MM.1S (cell line): ENCODE measurements around the gene PLXDC2.
"Not testable (repeated sequence)": the region's sequence is repeated elsewhere in the genome, so short reads cannot be mapped to it uniquely, and the experiment has no call there.

Source experiments
- DNase-seq: peaks from one replicate; pipeline ENCODE4 v3.0.0-alpha.2; 2015
- H2AFZ ChIP-seq: fragments of 300-600 bp; sonication (generic); 2 replicates; pipeline ENCODE4 v1.6.0; 2016; ENCODE audit warnings: antibody characterized with exemption, low read length
- H3F3A ChIP-seq: fragments of 300-600 bp; sonication (generic); 2 replicates; pipeline ENCODE4 v1.6.1; 2016; ENCODE audit warnings: mild to moderate bottlenecking, antibody characterized with exemption, low read length, moderate library complexity, mixed read lengths; ENCODE audit not compliant: insufficient read depth
- H3K27ac ChIP-seq: fragments of 300-600 bp; sonication (generic); 2 replicates; pipeline ENCODE4 v1.5.1; 2016; ENCODE audit warnings: mild to moderate bottlenecking, low read length
- H3K27me3 ChIP-seq: fragments of 300-600 bp; sonication (generic); replicated peaks from 2 replicates; pipeline ENCODE4 v1.6.0; 2016; ENCODE audit warnings: low read length; ENCODE audit not compliant: insufficient read depth
- H3K36me3 ChIP-seq: fragments of 300-600 bp; sonication (generic); replicated peaks from 2 replicates; pipeline ENCODE4 v1.6.1; 2016; ENCODE audit warnings: mild to moderate bottlenecking, low read length, mixed read lengths; ENCODE audit not compliant: insufficient read depth
- H3K4me1 ChIP-seq: fragments of 300-600 bp; sonication (generic); 2 replicates; pipeline ENCODE4 v1.6.1; 2016; ENCODE audit warnings: low read length, mixed read lengths
- H3K4me2 ChIP-seq: fragments of 300-600 bp; sonication (generic); 2 replicates; pipeline ENCODE4 v1.6.0; 2016; ENCODE audit warnings: low read depth, low read length
- H3K4me3 ChIP-seq: fragments of 300-600 bp; sonication (generic); 2 replicates; pipeline ENCODE4 v1.5.1; 2016; ENCODE audit warnings: low read length, mixed read lengths
- H3K79me2 ChIP-seq: fragments of 300-600 bp; sonication (generic); 2 replicates; pipeline ENCODE4 v1.6.1; 2016; ENCODE audit warnings: mixed run types, low read length, mixed read lengths
- H3K9ac ChIP-seq: fragments of 300-600 bp; sonication (generic); 2 replicates; pipeline ENCODE4 v1.6.1; 2016; ENCODE audit warnings: low read length, mixed read lengths
- H3K9me2 ChIP-seq: fragments of 300-600 bp; sonication (generic); replicated peaks from 2 replicates; pipeline ENCODE4 v1.6.1; 2016; ENCODE audit warnings: mild to moderate bottlenecking, low read length, mixed read lengths; ENCODE audit not compliant: insufficient read depth
- H3K9me3 ChIP-seq: fragments of 300-600 bp; sonication (generic); replicated peaks from 2 replicates; pipeline ENCODE4 v1.6.1; 2016; ENCODE audit warnings: mild to moderate bottlenecking, low read length, mixed read lengths; ENCODE audit not compliant: insufficient read depth
- H4K20me1 ChIP-seq: fragments of 300-600 bp; sonication (generic); 2 replicates; pipeline ENCODE4 v1.6.1; 2016; ENCODE audit warnings: mild to moderate bottlenecking, low read length, moderate library complexity, mixed read lengths; ENCODE audit not compliant: insufficient read depth
- CTCF ChIP-seq: fragments of 300-600 bp; sonication (generic); IDR thresholded peaks from 2 replicates; pipeline ENCODE4 v1.5.1; 2016; ENCODE audit warnings: antibody characterized with exemption, low read length, mixed read lengths
- EZH2 ChIP-seq: fragments of 300-600 bp; sonication (generic); optimal IDR thresholded peaks from 2 replicates; pipeline ENCODE3; 2017; ENCODE audit warnings: low read depth, mild to moderate bottlenecking, antibody characterized with exemption, low read length, mixed read lengths
- EZH2phosphoT487 ChIP-seq: fragments of 300-600 bp; sonication (generic); IDR thresholded peaks from 2 replicates; pipeline ENCODE4 v1.6.1; 2018; ENCODE audit warnings: antibody characterized with exemption, low read length

The PLXDC2 gene

DNA sequence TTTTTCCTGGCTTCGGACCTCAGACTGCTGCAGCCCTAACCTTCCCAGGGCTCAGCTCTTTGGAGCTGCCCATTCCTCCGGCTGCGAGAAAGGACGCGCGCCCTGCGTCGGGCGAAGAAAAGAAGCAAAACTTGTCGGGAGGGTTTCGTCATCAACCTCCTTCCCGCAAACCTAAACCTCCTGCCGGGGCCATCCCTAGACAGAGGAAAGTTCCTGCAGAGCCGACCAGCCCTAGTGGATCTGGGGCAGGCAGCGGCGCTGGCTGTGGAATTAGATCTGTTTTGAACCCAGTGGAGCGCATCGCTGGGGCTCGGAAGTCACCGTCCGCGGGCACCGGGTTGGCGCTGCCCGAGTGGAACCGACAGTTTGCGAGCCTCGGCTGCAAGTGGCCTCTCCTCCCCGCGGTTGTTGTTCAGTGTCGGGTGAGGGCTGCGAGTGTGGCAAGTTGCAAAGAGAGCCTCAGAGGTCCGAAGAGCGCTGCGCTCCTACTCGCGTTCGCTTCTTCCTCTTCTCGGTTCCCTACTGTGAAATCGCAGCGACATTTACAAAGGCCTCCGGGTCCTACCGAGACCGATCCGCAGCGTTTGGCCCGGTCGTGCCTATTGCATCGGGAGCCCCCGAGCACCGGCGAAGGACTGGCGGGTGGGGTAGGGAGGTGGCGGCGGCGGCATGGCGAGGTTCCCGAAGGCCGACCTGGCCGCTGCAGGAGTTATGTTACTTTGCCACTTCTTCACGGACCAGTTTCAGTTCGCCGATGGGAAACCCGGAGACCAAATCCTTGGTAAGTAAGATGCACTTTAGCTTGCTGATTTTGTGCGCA is at the start of gene PLXDC2:
Gene PLXDC2, plus strand, starts transcription at position 22 of the 820 bp plus-strand sequence.
- peak; percentile 57 for DNase-seq
- Histone ChIP-seq H3K4me2 (peak within 1 kb of the TSS; percentile 67), H3K27ac (no peak within 1 kb of the TSS), H3K9me2 (no peaks in the 10 kb centered on the region), H3K4me1 (no peaks in the 10 kb centered on the region), H2AFZ (peak within 1 kb of the TSS; percentile 63), H3K36me3 (no peaks in the 10 kb centered on the region), H3K9me3 (no peaks in the 10 kb centered on the region), H3K9ac (peak within 1 kb of the TSS; percentile 45; the same call in 1 of the 2 replicates), H3F3A (no peaks in the 10 kb centered on the region), H3K79me2 (no peaks in the 10 kb centered on the region), H3K4me3 (peak within 1 kb of the TSS; percentile 85), H3K27me3 (0 out of 2 replicates have a peak, but pooled peaks cover 3% of the 10 kb centered on the region), H4K20me1 (no peaks in the 10 kb centered on the region)
- TF ChIP-seq EZH2phosphoT487 (no peak), CTCF (no peak), EZH2 (no peak)

GRCh38 chr10:19767876-19768275 is 48.4 kb upstream of the PLXDC2 start:
- H3K9me3 ChIP-seq: no peaks in the 10 kb centered on the region
- H3F3A ChIP-seq: no peaks in the 10 kb centered on the region
- no peaks in the 10 kb centered on the region for H4K20me1 ChIP-seq
- TF ChIP-seq EZH2 (no peak), EZH2phosphoT487 (no peak), CTCF (no peak)
- H3K4me2 ChIP-seq: no peak overlapping the region
- no peak overlapping the region for H2AFZ ChIP-seq
- H3K79me2 ChIP-seq: no peaks in the 10 kb centered on the region
- no peak for DNase-seq
- H3K36me3 ChIP-seq: no peaks in the 10 kb centered on the region
- H3K9ac ChIP-seq: no peak overlapping the region
- no peak overlapping the region for H3K4me3 ChIP-seq
- no peaks in the 10 kb centered on the region for H3K4me1 ChIP-seq
- H3K27ac ChIP-seq: no peak overlapping the region
- H3K9me2 ChIP-seq: no peaks in the 10 kb centered on the region
- no peaks in the 10 kb centered on the region for H3K27me3 ChIP-seq

DNA sequence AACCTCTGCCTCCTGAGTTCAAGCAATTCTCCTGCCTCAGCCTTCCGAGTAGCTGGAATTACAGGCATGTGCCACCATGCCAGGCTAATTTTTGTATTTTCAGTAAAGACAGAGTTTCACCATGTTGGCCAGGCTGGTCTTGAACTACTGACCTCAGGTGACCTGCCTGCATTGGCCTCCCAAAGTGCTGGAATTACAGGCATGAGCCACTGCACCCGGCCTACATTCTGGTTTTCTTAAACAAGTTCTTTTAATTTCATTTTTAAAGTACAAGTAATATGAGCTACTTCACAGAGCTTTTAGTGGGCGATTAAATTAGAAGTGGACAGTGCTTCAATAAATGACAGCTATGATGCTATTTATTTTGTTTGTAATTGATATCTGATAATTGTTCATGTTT is 46.4 kb upstream of the PLXDC2 start:
- not testable (repeated sequence) for H3K9ac ChIP-seq, H3K9me3 ChIP-seq, H3K9me2 ChIP-seq, H3K27ac ChIP-seq, H3K79me2 ChIP-seq, H3K4me2 ChIP-seq, H2AFZ ChIP-seq, H3F3A ChIP-seq, H3K27me3 ChIP-seq, H3K4me1 ChIP-seq, H3K36me3 ChIP-seq, H4K20me1 ChIP-seq, DNase-seq, H3K4me3 ChIP-seq

GRCh38 chr10:19772972-19773371 is 43.3 kb upstream of the PLXDC2 start:
- Histone ChIP-seq H3K9ac (no peak overlapping the region), H3K36me3 (no peaks in the 10 kb centered on the region), H3K27me3 (no peaks in the 10 kb centered on the region), H3K4me1 (no peaks in the 10 kb centered on the region), H2AFZ (no peak overlapping the region), H3K9me2 (no peaks in the 10 kb centered on the region), H3F3A (no peaks in the 10 kb centered on the region), H3K27ac (no peak overlapping the region), H3K4me3 (no peak overlapping the region), H4K20me1 (no peaks in the 10 kb centered on the region), H3K4me2 (no peak overlapping the region), H3K9me3 (no peaks in the 10 kb centered on the region), H3K79me2 (no peaks in the 10 kb centered on the region)
- no peak for DNase-seq
- TF ChIP-seq EZH2 (no peak), CTCF (no peak), EZH2phosphoT487 (no peak)
